DOHH2 (cell line): ENCODE data around the gene ELFN1.

Experiments used
- H3F3A ChIP-seq: fragments of 200-600 bp; sonication (generic), shearing (Covaris generic); 2 replicates; pipeline ENCODE4 v1.6.0; 2016; ENCODE audit warnings: antibody characterized with exemption, mild to moderate bottlenecking; ENCODE audit not compliant: control insufficient read depth, insufficient read depth
- H3K27ac ChIP-seq: fragments of 200-600 bp; sonication (generic); 2 replicates; pipeline ENCODE4 v1.5.1; 2014; ENCODE audit warnings: low read depth, mild to moderate bottlenecking, low read length, moderate library complexity
- H3K27me3 ChIP-seq: fragments of 200-600 bp; sonication (generic); 2 replicates; pipeline ENCODE4 v1.6.1; 2014; ENCODE audit warnings: mild to moderate bottlenecking, low read length, mixed read lengths; ENCODE audit not compliant: control insufficient read depth
- H3K36me3 ChIP-seq: fragments of 200-600 bp; sonication (generic); 2 replicates; pipeline ENCODE4 v1.6.1; 2014; ENCODE audit warnings: mild to moderate bottlenecking, low read length, moderate library complexity, mixed read lengths; ENCODE audit not compliant: control insufficient read depth
- H3K4me1 ChIP-seq: fragments of 200-600 bp; sonication (generic); 2 replicates; pipeline ENCODE4 v1.6.1; 2014; ENCODE audit warnings: mild to moderate bottlenecking, low read length, mixed read lengths; ENCODE audit not compliant: control insufficient read depth
- H3K4me2 ChIP-seq: fragments of 200-600 bp; sonication (generic); 2 replicates; pipeline ENCODE4 v1.6.0; 2014; ENCODE audit warnings: mild to moderate bottlenecking, low read length, moderate library complexity
- H3K4me3 ChIP-seq: fragments of 200-600 bp; sonication (generic); 2 replicates; pipeline ENCODE4 v1.5.1; 2014; ENCODE audit warnings: mild to moderate bottlenecking, low read length, mixed read lengths
- H3K79me2 ChIP-seq: fragments of 200-600 bp; sonication (generic); 2 replicates; pipeline ENCODE4 v1.6.1; 2014; ENCODE audit warnings: mild to moderate bottlenecking, low read length, mixed read lengths; ENCODE audit not compliant: control insufficient read depth
- H3K9me2 ChIP-seq: fragments of 200-600 bp; sonication (generic); replicated peaks from 2 replicates; pipeline ENCODE4 v1.6.1; 2014; ENCODE audit warnings: mild to moderate bottlenecking, low read length, mixed read lengths; ENCODE audit not compliant: control insufficient read depth
- H3K9me3 ChIP-seq: fragments of 200-600 bp; sonication (generic); 2 replicates; pipeline ENCODE4 v1.6.1; 2014; ENCODE audit warnings: antibody characterized with exemption, low read length, mixed read lengths; ENCODE audit not compliant: control insufficient read depth, insufficient read depth
- H4K20me1 ChIP-seq: fragments of 200-600 bp; sonication (generic); 2 replicates; pipeline ENCODE4 v1.6.0; 2014; ENCODE audit warnings: low read depth, mild to moderate bottlenecking, antibody characterized with exemption, low read length, moderate library complexity; ENCODE audit not compliant: control insufficient read depth, insufficient read depth
- EZH2phosphoT487 ChIP-seq: fragments of 200-600 bp; sonication (generic); IDR thresholded peaks from 2 replicates; pipeline ENCODE4 v1.6.1; 2017; ENCODE audit warnings: borderline replicate concordance, mild to moderate bottlenecking, antibody characterized with exemption, low read length, moderate library complexity, mixed read lengths
- TF ChIP-seq, protein P1 (sequence below): fragments of 200-600 bp; sonication (generic); IDR thresholded peaks from one replicate; pipeline ENCODE4 v1.5.1; 2014; ENCODE audit warnings: antibody characterized with exemption, mild to moderate bottlenecking, low read depth, low read length; ENCODE audit not compliant: poor library complexity, severe bottlenecking

ELFN1 gene

DNA sequence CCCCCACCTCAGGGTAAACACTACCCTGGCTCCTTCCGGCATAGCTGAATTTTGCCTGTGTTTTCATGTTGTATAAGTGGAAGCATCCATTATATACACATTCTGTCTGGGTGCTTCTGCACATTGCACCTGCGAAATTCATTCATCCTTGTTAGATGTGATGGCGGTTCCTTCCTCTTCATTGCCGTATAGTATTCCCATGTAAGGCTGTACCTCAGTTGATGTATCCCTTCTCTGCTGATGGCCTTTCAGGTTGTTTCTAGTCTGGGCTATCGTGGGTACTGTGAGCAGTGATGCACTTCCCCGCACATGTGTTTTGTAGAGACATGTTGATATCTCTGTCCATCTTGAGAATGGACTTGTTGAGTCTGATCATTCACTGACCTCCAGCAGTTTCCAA is 28.9 kb downstream of the ELFN1 start:
- Histone ChIP-seq H3K27me3 (peaks cover 7% of the 10 kb centered on the region), H3K27ac (no peak overlapping the region), H3K4me3 (no peak overlapping the region), H3K79me2 (no peaks in the 10 kb centered on the region), H3K4me1 (peaks cover 6% of the 10 kb centered on the region), H3K9me2 (no peaks in the 10 kb centered on the region), H3K36me3 (no peaks in the 10 kb centered on the region), H3K9me3 (peaks cover 4% of the 10 kb centered on the region; the same call in 1 of the 2 replicates), H4K20me1 (no peaks in the 10 kb centered on the region), H3F3A (no peaks in the 10 kb centered on the region), H3K4me2 (no peak overlapping the region)
- TF ChIP-seq EZH2phosphoT487, result no peak
- TF ChIP-seq, protein P1, sequence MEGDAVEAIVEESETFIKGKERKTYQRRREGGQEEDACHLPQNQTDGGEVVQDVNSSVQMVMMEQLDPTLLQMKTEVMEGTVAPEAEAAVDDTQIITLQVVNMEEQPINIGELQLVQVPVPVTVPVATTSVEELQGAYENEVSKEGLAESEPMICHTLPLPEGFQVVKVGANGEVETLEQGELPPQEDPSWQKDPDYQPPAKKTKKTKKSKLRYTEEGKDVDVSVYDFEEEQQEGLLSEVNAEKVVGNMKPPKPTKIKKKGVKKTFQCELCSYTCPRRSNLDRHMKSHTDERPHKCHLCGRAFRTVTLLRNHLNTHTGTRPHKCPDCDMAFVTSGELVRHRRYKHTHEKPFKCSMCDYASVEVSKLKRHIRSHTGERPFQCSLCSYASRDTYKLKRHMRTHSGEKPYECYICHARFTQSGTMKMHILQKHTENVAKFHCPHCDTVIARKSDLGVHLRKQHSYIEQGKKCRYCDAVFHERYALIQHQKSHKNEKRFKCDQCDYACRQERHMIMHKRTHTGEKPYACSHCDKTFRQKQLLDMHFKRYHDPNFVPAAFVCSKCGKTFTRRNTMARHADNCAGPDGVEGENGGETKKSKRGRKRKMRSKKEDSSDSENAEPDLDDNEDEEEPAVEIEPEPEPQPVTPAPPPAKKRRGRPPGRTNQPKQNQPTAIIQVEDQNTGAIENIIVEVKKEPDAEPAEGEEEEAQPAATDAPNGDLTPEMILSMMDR, result no peak

DNA sequence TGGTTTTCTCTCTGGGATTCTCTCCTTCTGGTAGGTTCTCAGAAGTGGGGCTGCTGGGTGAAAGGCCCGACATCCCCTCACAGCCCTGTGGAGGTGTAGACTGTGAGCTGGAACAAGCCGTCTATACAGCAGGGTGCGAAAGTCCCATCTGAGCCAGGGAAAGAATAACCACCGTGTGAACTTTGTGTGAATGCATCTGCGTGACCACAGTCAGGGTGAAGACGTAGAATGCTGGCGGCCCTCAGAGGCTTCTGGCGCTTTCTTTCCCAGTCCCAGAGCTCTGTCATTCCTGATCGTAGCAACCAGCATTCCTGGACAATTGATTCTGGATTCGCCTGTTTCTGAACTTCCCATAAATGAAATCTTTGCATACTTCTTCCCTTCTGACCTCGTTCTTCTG is 30.0 kb downstream of the ELFN1 start:
- Histone ChIP-seq H3K4me1 (peaks cover 6% of the 10 kb centered on the region), H3K27me3 (peaks cover 7% of the 10 kb centered on the region), H3K4me2 (no peak overlapping the region), H3K9me2 (no peaks in the 10 kb centered on the region), H3K79me2 (no peaks in the 10 kb centered on the region), H3F3A (no peaks in the 10 kb centered on the region), H4K20me1 (no peaks in the 10 kb centered on the region), H3K9me3 (peaks cover 4% of the 10 kb centered on the region; the same call in 1 of the 2 replicates), H3K27ac (no peak overlapping the region), H3K4me3 (no peak overlapping the region), H3K36me3 (no peaks in the 10 kb centered on the region)
- TF ChIP-seq, protein P1, result no peak
- no peak for TF ChIP-seq EZH2phosphoT487

DNA sequence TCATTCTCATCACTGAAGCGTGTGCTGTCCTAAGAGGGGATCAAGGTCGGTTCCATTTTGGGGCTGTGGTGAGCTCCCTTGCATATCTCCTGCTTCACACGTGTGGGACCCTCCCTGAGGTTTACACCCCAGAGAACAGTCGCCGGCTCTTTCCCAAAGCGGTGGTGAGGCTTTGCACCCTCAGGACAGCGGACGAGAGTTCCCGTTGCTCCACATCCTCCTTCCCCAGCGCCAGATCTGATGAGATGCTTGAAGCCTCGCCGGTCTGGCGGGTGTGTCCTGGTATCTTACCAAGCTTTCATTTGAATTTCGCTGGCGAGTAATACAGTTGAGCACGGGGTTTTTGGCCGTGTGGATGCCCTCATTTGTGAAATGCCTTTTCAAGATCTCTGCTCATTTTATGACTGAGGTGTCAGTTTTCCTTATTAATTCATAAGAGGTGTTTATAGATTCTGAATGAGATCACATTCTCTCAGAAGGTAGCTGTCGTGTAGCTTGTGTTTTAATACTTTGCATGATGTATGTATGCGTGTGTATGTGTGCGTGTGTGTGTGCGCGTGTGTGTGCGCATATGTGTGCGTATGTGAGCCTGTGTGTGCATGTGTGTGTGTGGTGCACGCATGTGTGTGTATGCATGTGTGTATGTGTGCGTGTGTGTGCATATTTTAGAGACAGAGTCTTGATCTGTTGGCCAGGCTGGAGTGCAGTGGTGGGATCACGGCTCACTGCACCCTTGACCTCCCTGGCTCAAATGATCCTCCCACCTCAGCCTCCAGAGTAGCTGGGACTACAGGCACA is 30.7 kb downstream of the ELFN1 start:
- no peaks in the 10 kb centered on the region for H3K36me3 ChIP-seq
- H3K27me3 ChIP-seq, result peaks cover 7% of the 10 kb centered on the region
- no peaks in the 10 kb centered on the region for H3K79me2 ChIP-seq
- H4K20me1 ChIP-seq, result no peaks in the 10 kb centered on the region
- H3K9me2 ChIP-seq, result no peaks in the 10 kb centered on the region
- TF ChIP-seq EZH2phosphoT487, result no peak
- TF ChIP-seq, protein P1, result no peak
- H3K4me1 ChIP-seq, result peaks cover 6% of the 10 kb centered on the region
- no peak overlapping the region for H3K4me2 ChIP-seq
- H3F3A ChIP-seq, result no peaks in the 10 kb centered on the region
- no peak overlapping the region for H3K4me3 ChIP-seq
- H3K9me3 ChIP-seq, result peaks cover 4% of the 10 kb centered on the region; the same call in 1 of the 2 replicates
- H3K27ac ChIP-seq, result no peak overlapping the region
